Thyroid gland (tissue), 4 donors: ENCODE results near the gene EOLA2. TPM values are rescaled to one million over a fixed set of nuclear protein-coding genes. Genes with fewer than 3 reads are reported as not detected.
A peak's percentile ranks its signal among the peaks of the same experiment; 100 is the strongest.
"Not testable (repeated sequence)": the region's sequence is repeated elsewhere in the genome, so short reads cannot be mapped to it uniquely, and the experiment has no call there.

Experiments used
- DNase-seq, 2 donors: peaks; one replicate each; pipeline ENCODE4 v3.0.0-alpha.2; 2019
- H3K27ac ChIP-seq, 3 donors: fragments of 200-600 bp; sonication (generic); 1 replicate in 2 of 3; 2 replicates in 1 of 3; pipeline ENCODE4 v1.5.1; 2016 to 2019; ENCODE audit warnings: mild to moderate bottlenecking in 1 of 3, moderate library complexity in 1 of 3
- H3K27me3 ChIP-seq: fragments of 200-600 bp; sonication (generic); one replicate; pipeline ENCODE4 v1.5.1; 2019
- H3K36me3 ChIP-seq, 2 donors: fragments of 200-600 bp; sonication (generic); one replicate each; pipeline ENCODE4 v1.5.1; 2016 to 2019
- H3K4me1 ChIP-seq, 2 donors: fragments of 200-600 bp; sonication (generic); one replicate each; pipeline ENCODE4 v1.5.1; 2017 to 2019
- H3K4me3 ChIP-seq, 3 donors: fragments of 200-600 bp; sonication (generic); replicated peaks in 1 of 3; 1 replicate in 2 of 3; 2 replicates in 1 of 3; pipeline ENCODE4 v1.5.1; 2016; ENCODE audit warnings: mild to moderate bottlenecking in 1 of 3
- H3K9me3 ChIP-seq: fragments of 200-600 bp; sonication (generic); one replicate; pipeline ENCODE4 v1.5.1; 2017
- POLR2A ChIP-seq, 2 donors: fragments of 450-650 bp; IDR thresholded peaks; one replicate each; pipeline ENCODE4 v1.6.1; 2017; ENCODE audit warnings: antibody characterized with exemption in 2 of 2, mild to moderate bottlenecking in 2 of 2, moderate library complexity in 1 of 2
- WGBS, 2 donors: methylation state at CpG; one replicate each; pipeline ENCODE4 v1.1.5; 2017; 5-methylcytosine and 5-hydroxymethylcytosine counted together
- intact Hi-C: fragments of 100-400 bp; cut with DNase I; formaldehyde crosslinking; loops from one replicate; pipeline ENCODE4 v1.15.1; 2023
- total RNA-seq, 4 donors: library from RNA; depleted of rRNA; stranded (reverse); fragments of >200 nt; gene quantifications; one replicate each; pipeline ENCODE4 v1.2.3, GENCODE V29; 2016
- TF ChIP-seq, protein P1 (sequence below), 6 experiments: fragments of 200-600 bp in 3 of 6; fragments of 450-650 bp in 3 of 6; sonication (generic) in 3 of 6; IDR thresholded peaks; one replicate each; pipeline ENCODE4 v1.5.1; 2016 to 2019; ENCODE audit warnings: antibody characterized with exemption in 6 of 6, mild to moderate bottlenecking in 2 of 6, inconsistent platforms in 1 of 6, moderate library complexity in 1 of 6

EOLA2 gene
- total RNA-seq, 4 donors from 2014 or later = 21.2 to 28.2 (median 25.9) TPM

GRCh38 chrX:149939655-149939904, 1.3 kb upstream of the EOLA2 start:
- DNase-seq = no peak
- Histone ChIP-seq H3K4me3 (peak overlapping the region in 1 of 3 donors; percentile 31), H3K9me3 (no peaks in the 10 kb centered on the region), H3K27ac (peak overlapping the region; percentile 91 to 95 (median 92)), H3K4me1 (no peaks in the 10 kb centered on the region), H3K36me3 (no peaks in the 10 kb centered on the region), H3K27me3 (no peaks in the 10 kb centered on the region)
- TF ChIP-seq, protein P1, sequence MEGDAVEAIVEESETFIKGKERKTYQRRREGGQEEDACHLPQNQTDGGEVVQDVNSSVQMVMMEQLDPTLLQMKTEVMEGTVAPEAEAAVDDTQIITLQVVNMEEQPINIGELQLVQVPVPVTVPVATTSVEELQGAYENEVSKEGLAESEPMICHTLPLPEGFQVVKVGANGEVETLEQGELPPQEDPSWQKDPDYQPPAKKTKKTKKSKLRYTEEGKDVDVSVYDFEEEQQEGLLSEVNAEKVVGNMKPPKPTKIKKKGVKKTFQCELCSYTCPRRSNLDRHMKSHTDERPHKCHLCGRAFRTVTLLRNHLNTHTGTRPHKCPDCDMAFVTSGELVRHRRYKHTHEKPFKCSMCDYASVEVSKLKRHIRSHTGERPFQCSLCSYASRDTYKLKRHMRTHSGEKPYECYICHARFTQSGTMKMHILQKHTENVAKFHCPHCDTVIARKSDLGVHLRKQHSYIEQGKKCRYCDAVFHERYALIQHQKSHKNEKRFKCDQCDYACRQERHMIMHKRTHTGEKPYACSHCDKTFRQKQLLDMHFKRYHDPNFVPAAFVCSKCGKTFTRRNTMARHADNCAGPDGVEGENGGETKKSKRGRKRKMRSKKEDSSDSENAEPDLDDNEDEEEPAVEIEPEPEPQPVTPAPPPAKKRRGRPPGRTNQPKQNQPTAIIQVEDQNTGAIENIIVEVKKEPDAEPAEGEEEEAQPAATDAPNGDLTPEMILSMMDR (IDR thresholded peaks at IDR 0.05) = no peak
- no peak for TF ChIP-seq POLR2A (IDR thresholded peaks at IDR 0.05)
- intact Hi-C loops = no loop called here
- 0 to 8% methylated on average over 7 to 15 of the region's 17 CpGs for WGBS, 2 donors

DNA sequence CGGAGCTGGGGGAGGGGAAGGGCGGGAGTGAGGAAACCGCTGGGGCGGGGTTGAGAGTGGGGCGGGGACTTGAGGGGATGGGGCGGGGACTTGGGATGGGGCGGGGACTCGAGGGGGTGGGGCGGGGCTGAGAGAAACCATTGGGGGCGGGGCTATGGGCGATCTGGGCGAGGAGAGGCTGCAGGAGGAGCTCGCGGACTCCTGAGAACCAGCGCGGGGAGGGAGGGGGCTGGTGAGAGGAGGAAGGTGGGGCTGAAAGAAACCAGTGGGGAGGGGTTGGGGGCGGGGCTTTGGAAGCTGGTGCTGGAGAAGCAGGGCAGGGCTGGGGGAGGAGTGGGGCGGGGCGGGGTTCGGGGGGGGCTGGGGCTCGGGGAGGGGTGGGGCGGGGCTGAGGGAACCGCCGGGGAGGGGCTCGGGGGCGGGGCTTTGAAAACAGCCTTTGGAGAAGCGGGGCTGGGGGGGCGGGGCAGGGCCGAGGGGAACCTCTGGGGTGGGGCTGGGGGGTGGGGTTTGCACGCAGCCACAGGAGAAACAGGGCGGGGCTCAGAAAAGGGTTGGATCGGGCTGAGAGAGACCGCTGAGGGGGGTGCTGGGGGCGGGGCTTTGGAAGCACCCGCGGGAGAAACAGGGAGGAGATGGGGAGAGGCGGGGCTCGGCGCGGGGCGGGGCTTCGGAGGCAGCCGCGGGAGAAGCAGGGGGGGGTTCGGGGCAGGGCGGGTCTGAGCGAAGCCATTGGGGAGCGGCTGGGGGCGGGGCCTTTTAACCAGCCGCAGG, 777 bp upstream of the EOLA2 start:
- no peaks in the 10 kb centered on the region for H3K36me3 ChIP-seq
- no peaks in the 10 kb centered on the region for H3K27me3 ChIP-seq
- intact Hi-C loops = no loop called here
- peak overlapping the region; percentile 92 to 95 (median 95) for H3K27ac ChIP-seq
- DNase-seq = peak; percentile 95
- peak overlapping the region in 1 of 3 donors; percentile 31 for H3K4me3 ChIP-seq
- WGBS, 2 donors = 6% methylated on average over 6 of the region's 50 CpGs; no CpG with 5 or more reads in 1 of the 2 donors
- no peaks in the 10 kb centered on the region for H3K9me3 ChIP-seq
- H3K4me1 ChIP-seq = no peaks in the 10 kb centered on the region
- TF ChIP-seq, protein P1 (IDR thresholded peaks at IDR 0.05) = no peak
- TF ChIP-seq POLR2A (IDR thresholded peaks at IDR 0.05) = no peak

DNA sequence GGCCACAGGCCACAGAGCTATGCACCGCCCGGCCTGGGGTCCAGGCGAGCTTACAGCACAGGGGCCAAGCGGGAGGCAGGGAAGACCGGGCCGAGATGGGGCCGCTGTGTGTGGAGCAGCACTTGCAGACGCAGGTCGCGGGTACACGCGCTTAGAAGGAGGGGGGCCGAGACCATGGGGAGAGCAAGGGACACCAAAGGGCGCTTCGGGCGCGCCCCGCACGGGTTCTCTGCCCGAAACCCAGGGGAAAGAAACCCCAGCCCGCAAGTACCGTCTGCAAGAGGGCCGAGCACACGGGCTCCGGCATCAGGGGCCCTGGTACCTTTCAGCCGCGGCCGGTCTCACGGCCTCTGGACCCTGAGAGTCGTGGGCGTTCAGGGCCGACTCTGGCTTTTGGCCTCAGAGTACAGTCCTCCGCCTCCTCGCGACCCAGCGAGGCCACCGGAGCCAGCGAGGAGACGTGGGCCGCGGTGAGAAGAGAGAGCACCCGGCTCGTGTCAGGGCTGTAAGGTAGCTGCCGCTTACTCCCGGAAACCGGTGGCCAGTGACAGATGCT, 342 bp downstream of the EOLA2 start:
- no peaks in the 10 kb centered on the region for H3K36me3 ChIP-seq
- TF ChIP-seq, protein P1 (IDR thresholded peaks at IDR 0.05) = no peak
- TF ChIP-seq POLR2A (IDR thresholded peaks at IDR 0.05) = no peak
- WGBS, 2 donors = 0% methylated on average over 7 of the region's 46 CpGs; no CpG with 5 or more reads in 1 of the 2 donors
- no peaks in the 10 kb centered on the region for H3K27me3 ChIP-seq
- peak overlapping the region; percentile 42 to 70 (median 51) for H3K4me3 ChIP-seq
- no peaks in the 10 kb centered on the region for H3K9me3 ChIP-seq
- no peaks in the 10 kb centered on the region for H3K4me1 ChIP-seq
- intact Hi-C loops = no loop called here
- peak; percentile 1 to 26 for DNase-seq
- peak overlapping the region; percentile 79 to 95 (median 85) for H3K27ac ChIP-seq

GRCh38 chrX:149937328-149937727, 963 bp downstream of the EOLA2 start:
- 27 to 38% methylated on average over 5 of the region's 5 CpGs for WGBS, 2 donors
- H3K9me3 ChIP-seq, DNase-seq, H3K36me3 ChIP-seq, H3K27me3 ChIP-seq, intact Hi-C loops, H3K4me1 ChIP-seq: not testable (repeated sequence)
- peak overlapping the region in 1 of 3 donors; percentile 95 for H3K27ac ChIP-seq
- H3K4me3 ChIP-seq = peak overlapping the region in 1 of 3 donors; percentile 51

GRCh38 chrX:149933547-149933946, 4.7 kb downstream of the EOLA2 start:
- DNase-seq = not testable (repeated sequence)
- WGBS, 2 donors = 80% methylated on average over 2 of the region's 21 CpGs; no CpG with 5 or more reads in 1 of the 2 donors

DNA sequence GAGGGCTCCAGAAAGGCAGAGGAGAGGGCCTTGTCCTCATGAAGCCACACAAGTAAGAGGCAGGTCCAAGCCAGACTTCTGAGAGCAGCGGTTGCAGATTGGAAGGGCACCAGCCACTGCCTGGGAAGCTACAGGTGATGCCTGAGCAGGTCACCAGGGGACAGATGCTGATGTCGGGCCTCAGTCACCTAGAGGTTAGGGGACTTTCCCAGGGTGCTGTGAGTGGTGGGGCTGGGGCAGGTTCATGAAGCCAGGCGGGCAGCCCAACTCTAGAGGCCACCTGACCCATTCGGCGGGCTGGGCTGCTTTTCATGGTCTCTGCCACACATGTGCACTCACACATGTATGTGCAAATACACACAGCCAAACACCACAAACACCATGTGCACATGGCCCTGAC, 5.3 kb downstream of the EOLA2 start:
- 83% methylated on average over 1 of the region's 5 CpGs; no CpG with 5 or more reads in 1 of the 2 donors for WGBS, 2 donors
- intact Hi-C loops = not testable (repeated sequence)

More at GRCh38 chrX:149933547-149933946, 4.7 kb downstream of the EOLA2 start:
- intact Hi-C loops, H3K27me3 ChIP-seq, H3K27ac ChIP-seq, H3K4me1 ChIP-seq, H3K4me3 ChIP-seq, H3K9me3 ChIP-seq, H3K36me3 ChIP-seq: not testable (repeated sequence)

DNA sequence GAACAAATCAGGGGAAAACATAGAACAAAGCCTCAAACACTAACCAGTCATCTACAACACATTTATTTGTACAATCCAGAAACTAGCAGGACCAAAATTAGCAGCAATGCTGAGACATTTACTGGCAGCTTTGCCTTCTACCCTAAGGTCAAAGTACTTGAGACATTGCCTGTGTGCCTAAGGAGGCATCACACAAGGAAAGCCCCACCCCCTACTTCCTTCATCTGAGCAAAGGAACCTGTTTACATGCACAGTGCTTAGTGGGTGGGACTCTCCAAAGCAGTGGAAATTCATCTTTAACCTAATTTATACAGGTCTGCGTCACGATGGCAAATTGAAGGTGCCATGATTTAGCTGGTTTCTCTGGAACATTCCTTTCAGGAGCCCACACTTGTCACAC, 6.1 kb downstream of the EOLA2 start:
- H3K4me3 ChIP-seq, H3K27ac ChIP-seq, H3K36me3 ChIP-seq, H3K9me3 ChIP-seq, DNase-seq, H3K4me1 ChIP-seq, intact Hi-C loops, H3K27me3 ChIP-seq: not testable (repeated sequence)
- 92 to 100% methylated on average over 2 of the region's 2 CpGs for WGBS, 2 donors

More for the DNA sequence above, 5.3 kb downstream of the EOLA2 start:
- H3K9me3 ChIP-seq, DNase-seq, H3K27ac ChIP-seq, H3K4me1 ChIP-seq, H3K27me3 ChIP-seq, H3K36me3 ChIP-seq, H3K4me3 ChIP-seq: not testable (repeated sequence)

- H3K27me3 ChIP-seq, H3K36me3 ChIP-seq, H3K27ac ChIP-seq, H3K4me1 ChIP-seq, DNase-seq, H3K9me3 ChIP-seq, H3K4me3 ChIP-seq, intact Hi-C loops: not testable (repeated sequence)
- 60 to 73% methylated on average over 1 of the region's 4 CpGs for WGBS, 2 donors
Observed at GRCh38 chrX:149931355-149931754, 6.9 kb downstream of the EOLA2 start.

DNA sequence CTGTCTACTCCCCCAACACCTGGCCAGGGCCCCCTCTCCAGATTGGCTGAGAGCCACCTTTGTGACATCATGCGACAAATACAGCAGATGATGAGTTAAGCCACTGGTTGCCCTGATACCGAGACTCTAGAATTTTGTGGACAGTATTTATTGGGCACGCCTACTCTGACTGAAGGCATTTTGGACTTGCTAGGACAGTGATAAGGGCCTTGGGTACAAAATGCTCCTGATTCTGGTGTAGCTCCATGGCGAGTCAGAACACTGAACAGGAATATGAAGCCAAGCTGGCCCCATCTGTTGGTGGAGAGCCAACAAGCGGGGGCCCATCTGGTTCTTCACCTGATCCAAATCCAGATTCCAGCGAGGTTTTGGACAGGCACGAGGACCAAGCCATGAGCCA, 8.9 kb downstream of the EOLA2 start, which contains the start of gene HSFX4:
Gene HSFX4, plus strand, starts transcription at position 174 of the 400 bp plus-strand sequence. Its CDS starts 72 bp downstream, at position 246.
- intact Hi-C loops, H3K4me1 ChIP-seq, H3K4me3 ChIP-seq, H3K9me3 ChIP-seq, H3K36me3 ChIP-seq, DNase-seq, H3K27ac ChIP-seq, H3K27me3 ChIP-seq: not testable (repeated sequence)
- no CpG with 5 or more reads among the region's 7 CpGs for WGBS, 2 donors

- H3K27ac ChIP-seq, H3K4me1 ChIP-seq, H3K4me3 ChIP-seq, H3K9me3 ChIP-seq, H3K36me3 ChIP-seq, DNase-seq, intact Hi-C loops, H3K27me3 ChIP-seq: not testable (repeated sequence)
- 100% methylated on average over 1 of the region's 1 CpG; no CpG with 5 or more reads in 1 of the 2 donors for WGBS, 2 donors
Observed at GRCh38 chrX:149928635-149929034, 9.7 kb downstream of the EOLA2 start.
